ENCODE results near the gene SLC38A3. TPM values are rescaled to one million over a fixed set of nuclear protein-coding genes. Genes with fewer than 3 reads are reported as not detected.

Gene SLC38A3
- total RNA-seq, 4 donors from 2014 or later: 0.11 to 0.39 TPM; not detected in 2

GRCh38 chr3:50194903-50195500, 10.1 kb upstream of the SLC38A3 start:
- peaks cover 6 to 70% (median 27%) of the 10 kb centered on the region in 4 donors for H3K27me3 ChIP-seq
- 48% methylated on average over 11 of the region's 14 CpGs for whole genome bisulfite sequencing
- DNase-seq (ENCODE audit: extremely low spot score): no peak
- H3K36me3 ChIP-seq: no peaks in the 10 kb centered on the region
- intact Hi-C loops (cut with DNase I): loop anchor here (1.0 to 5.0 kb wide), 2 partner anchors 31 to 77 kb away; no protein-coding TSS in a partner anchor
- H3K4me3 ChIP-seq: peak overlapping the region; percentile 10 to 34 (median 19)
- TF ChIP-seq POLR2AphosphoS5 (IDR thresholded peaks at IDR 0.05) (no peak), EP300 (IDR thresholded peaks at IDR 0.05) (no peak), POLR2A (IDR thresholded peaks at IDR 0.05; ENCODE audit: low read depth) (no peak), CTCF (IDR thresholded peaks at IDR 0.05) (no peak)
- H3K27ac ChIP-seq (replicated peaks in 1 of 4): no peak overlapping the region
- H3K4me1 ChIP-seq: peaks cover 18 to 30% (median 26%) of the 10 kb centered on the region in 4 donors
- H3K9me3 ChIP-seq: no peaks in the 10 kb centered on the region

- WGBS: 100% methylated on average over 1 of the region's 4 CpGs
- TF ChIP-seq EP300 (IDR thresholded peaks at IDR 0.05) (no peak), CTCF (IDR thresholded peaks at IDR 0.05) (no peak), POLR2AphosphoS5 (IDR thresholded peaks at IDR 0.05) (no peak), POLR2A (IDR thresholded peaks at IDR 0.05; ENCODE audit: low read depth) (no peak)
These were observed 9.4 kb upstream of the SLC38A3 start for GRCh38 chr3:50195501-50196252.

GRCh38 chr3:50196253-50196801, 8.7 kb upstream of the SLC38A3 start:
- Histone ChIP-seq H3K36me3 (no peaks in the 10 kb centered on the region), H3K27me3 (peaks cover 6 to 81% (median 27%) of the 10 kb centered on the region in 4 donors), H3K4me3 (no peak overlapping the region), H3K27ac (replicated peaks in 1 of 4) (no peak overlapping the region), H3K4me1 (peaks cover 18 to 30% (median 26%) of the 10 kb centered on the region in 4 donors), H3K9me3 (no peaks in the 10 kb centered on the region)
- DNase-seq (ENCODE audit: extremely low spot score): no peak
- no peak for TF ChIP-seq CTCF (IDR thresholded peaks at IDR 0.05)
- TF ChIP-seq EP300 (IDR thresholded peaks at IDR 0.05): no peak
- TF ChIP-seq POLR2A (IDR thresholded peaks at IDR 0.05; ENCODE audit: low read depth): no peak
- TF ChIP-seq POLR2AphosphoS5 (IDR thresholded peaks at IDR 0.05): no peak
- 67% methylated on average over 6 of the region's 6 CpGs for WGBS
- intact Hi-C loops (cut with DNase I): no loop called here

More at GRCh38 chr3:50195501-50196252, 9.4 kb upstream of the SLC38A3 start:
- DNase-seq (ENCODE audit: extremely low spot score): no peak
- H3K36me3 ChIP-seq: no peaks in the 10 kb centered on the region
- H3K27ac ChIP-seq (replicated peaks in 1 of 4): no peak overlapping the region
- H3K4me1 ChIP-seq: peaks cover 18 to 30% (median 26%) of the 10 kb centered on the region in 4 donors
- no peak overlapping the region for H3K4me3 ChIP-seq
- peaks cover 6 to 74% (median 27%) of the 10 kb centered on the region in 4 donors for H3K27me3 ChIP-seq
- H3K9me3 ChIP-seq: no peaks in the 10 kb centered on the region
- intact Hi-C loops (cut with DNase I): no loop called here

GRCh38 chr3:50201573-50202315, 3.3 kb upstream of the SLC38A3 start:
- WGBS: 79% methylated on average over 2 of the region's 10 CpGs
- Histone ChIP-seq H3K27me3 (peaks cover 0 to 86% (median 29%) of the 10 kb centered on the region in 4 donors), H3K36me3 (no peaks in the 10 kb centered on the region), H3K27ac (replicated peaks in 1 of 4) (no peak overlapping the region), H3K4me1 (peaks cover 16 to 19% (median 18%) of the 10 kb centered on the region in 4 donors), H3K4me3 (no peak overlapping the region), H3K9me3 (no peaks in the 10 kb centered on the region)
- TF ChIP-seq POLR2A (IDR thresholded peaks at IDR 0.05; ENCODE audit: low read depth) (no peak), POLR2AphosphoS5 (IDR thresholded peaks at IDR 0.05) (no peak), CTCF (IDR thresholded peaks at IDR 0.05) (no peak), EP300 (IDR thresholded peaks at IDR 0.05) (no peak)
- intact Hi-C loops (cut with DNase I): no loop called here
- DNase-seq (ENCODE audit: extremely low spot score): no peak
